ENCODE data around the gene KRT31. TPM values are rescaled to one million over a fixed set of nuclear protein-coding genes. Genes with fewer than 3 reads are reported as not detected.

Gene KRT31
- total and polyA plus RNA-seq, 2 of the 8 experiments (the other 6 are each of a cell fraction or from before 2014, with no cell fraction given), result not detected

- no peak overlapping the region for H2AK5ac ChIP-seq (ENCODE audit: low read depth, low read length)
- no peak overlapping the region for H3K4ac ChIP-seq (replicated peaks; ENCODE audit: insufficient read length, low read depth, low read length)
- no peak overlapping the region for H2AFZ ChIP-seq (ENCODE audit: low read length)
- 96% methylated on average over 5 of the region's 5 CpGs; no CpG with 5 or more reads in 1 of the 2 experiments for WGBS, 2 experiments (ENCODE audit: extremely low coverage in 1 of 2, insufficient coverage in 1 of 2, insufficient read length in 1 of 2, insufficient replicate concordance in 2 of 2, low coverage in 1 of 2, low lambda C conversion rate in 2 of 2, missing lambda C conversion rate in 1 of 2)
- H2BK20ac ChIP-seq (ENCODE audit: low read length), result no peak overlapping the region
- no peak overlapping the region for H2BK5ac ChIP-seq (ENCODE audit: low read depth, low read length)
- H3K9ac ChIP-seq (replicated peaks in 1 of 4; ENCODE audit: extremely low read depth in 1 of 4, low read depth in 3 of 4, low read length in 3 of 4), result no peak overlapping the region
- no peak overlapping the region for H3K18ac ChIP-seq (ENCODE audit: extremely low read depth, low read length)
- no peaks in the 10 kb centered on the region for H4K20me1 ChIP-seq (replicated peaks in 1 of 2; ENCODE audit: control insufficient read depth in 1 of 2, insufficient read depth in 2 of 2, low read length in 2 of 2)
- H2BK120ac ChIP-seq (replicated peaks; ENCODE audit: low read depth, low read length), result no peak overlapping the region
- no peak for DNase-seq (ENCODE audit: low read depth in 1 of 2, low spot score in 2 of 2)
- no peak overlapping the region for H4K91ac ChIP-seq (replicated peaks; ENCODE audit: insufficient read length, low read length)
- H3K27ac ChIP-seq (ENCODE audit: low read depth, low read length), result no peak overlapping the region
- no peak overlapping the region for H3K4me3 ChIP-seq (ENCODE audit: extremely low read depth in 1 of 4, insufficient read depth in 2 of 4, low read depth in 3 of 4, low read length in 4 of 4)
- POLR2A ChIA-PET (ENCODE audit: partially characterized antibody), result no interaction called here
- H2BK15ac ChIP-seq (ENCODE audit: low read length), result no peak overlapping the region
- H3K27me3 ChIP-seq (replicated peaks in 1 of 4; ENCODE audit: control insufficient read depth in 3 of 4, extremely low read depth in 1 of 4, insufficient read depth in 3 of 4, low read length in 3 of 4), result no peaks in the 10 kb centered on the region; a peak in 2 of 7 replicates
- no peak overlapping the region for H2BK12ac ChIP-seq (ENCODE audit: low read depth, low read length)
- H3K79me1 ChIP-seq (ENCODE audit: low read depth, low read length), result no peaks in the 10 kb centered on the region
- no peak overlapping the region for H4K8ac ChIP-seq (ENCODE audit: extremely low read depth, insufficient read depth, low read length)
- no peaks in the 10 kb centered on the region for H3K23me2 ChIP-seq (ENCODE audit: low read depth, low read length)
- CTCF ChIA-PET (ENCODE audit: partially characterized antibody), result interaction anchor here (0.7 to 3.8 kb wide), 11 partner anchors 10 to 500 kb away, joined by 3 to 51 read pairs (median 5); no protein-coding TSS in a partner anchor
- H3K4me1 ChIP-seq (replicated peaks in 1 of 4; ENCODE audit: control insufficient read depth in 3 of 4, insufficient read depth in 4 of 4, low read length in 3 of 4), result peaks cover 0 to 7% (median 0%) of the 10 kb centered on the region in 4 experiments; a peak in 4 of 7 replicates
- no peak overlapping the region for H3K4me2 ChIP-seq (ENCODE audit: insufficient read depth in 1 of 2, low read depth in 2 of 2, low read length in 2 of 2)
- no peaks in the 10 kb centered on the region for H3K79me2 ChIP-seq (ENCODE audit: control insufficient read depth in 1 of 2, insufficient read depth in 2 of 2, low read length in 2 of 2)
- no peaks in the 10 kb centered on the region for H3K9me3 ChIP-seq (ENCODE audit: insufficient read depth in 2 of 2, low read depth in 1 of 2, low read length in 1 of 2)
- H3K23ac ChIP-seq (ENCODE audit: insufficient read length), result no peak overlapping the region
- H3K14ac ChIP-seq (ENCODE audit: insufficient read length), result no peak overlapping the region
- FAIRE-seq, result no peak
- H3K56ac ChIP-seq (replicated peaks; ENCODE audit: insufficient read length, low read depth, low read length), result no peak overlapping the region
- no peaks in the 10 kb centered on the region for H3K36me3 ChIP-seq (ENCODE audit: control insufficient read depth in 2 of 4, insufficient read depth in 4 of 4, low read length in 3 of 4)
- H4K5ac ChIP-seq (ENCODE audit: insufficient read length, low read depth, low read length), result no peak overlapping the region
- TF ChIP-seq TBP (IDR thresholded peaks at IDR 0.05; ENCODE audit: low read depth, low read length), result no peak
- TF ChIP-seq FOSL1 (IDR thresholded peaks at IDR 0.05; ENCODE audit: insufficient read depth, low read depth, low read length), result no peak
- TF ChIP-seq SP1 (IDR thresholded peaks at IDR 0.05; ENCODE audit: low read depth, low read length), result no peak
- no peak for TF ChIP-seq CHD1 (IDR thresholded peaks at IDR 0.05; ENCODE audit: low read depth, low read length)
- no peak for TF ChIP-seq EGR1 (IDR thresholded peaks at IDR 0.05; ENCODE audit: borderline replicate concordance, low read depth, low read length)
- no peak for TF ChIP-seq GABPA (IDR thresholded peaks at IDR 0.05; ENCODE audit: borderline replicate concordance, insufficient read depth, low read length)
- no peak for TF ChIP-seq BACH1 (IDR thresholded peaks at IDR 0.05; ENCODE audit: low read length)
- TF ChIP-seq RBBP5 (IDR thresholded peaks at IDR 0.05; ENCODE audit: borderline replicate concordance, low read depth, low read length), result no peak
- TF ChIP-seq EZH2 (IDR thresholded peaks at IDR 0.05; ENCODE audit: low read depth, low read length, severe bottlenecking), result no peak
- TF ChIP-seq SRF (IDR thresholded peaks at IDR 0.05; ENCODE audit: low read depth, low read length), result no peak
- no peak for TF ChIP-seq EP300 (IDR thresholded peaks at IDR 0.05; ENCODE audit: borderline replicate concordance in 1 of 2, low read depth in 2 of 2, low read length in 2 of 2)
- no peak for TF ChIP-seq PHF8 (conservative IDR thresholded peaks at IDR 0.05; ENCODE audit: low read depth, low read length)
- TF ChIP-seq CHD2 (IDR thresholded peaks at IDR 0.05; ENCODE audit: low read length), result no peak
- TF ChIP-seq JUND (IDR thresholded peaks at IDR 0.05; ENCODE audit: low read length), result no peak
- TF ChIP-seq BRCA1 (IDR thresholded peaks at IDR 0.05; ENCODE audit: low read depth, low read length), result no peak
Observed at GRCh38 chr17:41416479-41416878, 19.1 kb upstream of the KRT31 start.
